Measurements from ENCODE around the gene POLR2F. TPM values are rescaled to one million over a fixed set of nuclear protein-coding genes. Genes with fewer than 3 reads are reported as not detected.

Gene POLR2F
- total and polyA plus RNA-seq, 9 of the 15 experiments (the other 6 are each of a cell fraction or from before 2014, with no cell fraction given), result 98.9 to 410 (median 168) TPM

DNA sequence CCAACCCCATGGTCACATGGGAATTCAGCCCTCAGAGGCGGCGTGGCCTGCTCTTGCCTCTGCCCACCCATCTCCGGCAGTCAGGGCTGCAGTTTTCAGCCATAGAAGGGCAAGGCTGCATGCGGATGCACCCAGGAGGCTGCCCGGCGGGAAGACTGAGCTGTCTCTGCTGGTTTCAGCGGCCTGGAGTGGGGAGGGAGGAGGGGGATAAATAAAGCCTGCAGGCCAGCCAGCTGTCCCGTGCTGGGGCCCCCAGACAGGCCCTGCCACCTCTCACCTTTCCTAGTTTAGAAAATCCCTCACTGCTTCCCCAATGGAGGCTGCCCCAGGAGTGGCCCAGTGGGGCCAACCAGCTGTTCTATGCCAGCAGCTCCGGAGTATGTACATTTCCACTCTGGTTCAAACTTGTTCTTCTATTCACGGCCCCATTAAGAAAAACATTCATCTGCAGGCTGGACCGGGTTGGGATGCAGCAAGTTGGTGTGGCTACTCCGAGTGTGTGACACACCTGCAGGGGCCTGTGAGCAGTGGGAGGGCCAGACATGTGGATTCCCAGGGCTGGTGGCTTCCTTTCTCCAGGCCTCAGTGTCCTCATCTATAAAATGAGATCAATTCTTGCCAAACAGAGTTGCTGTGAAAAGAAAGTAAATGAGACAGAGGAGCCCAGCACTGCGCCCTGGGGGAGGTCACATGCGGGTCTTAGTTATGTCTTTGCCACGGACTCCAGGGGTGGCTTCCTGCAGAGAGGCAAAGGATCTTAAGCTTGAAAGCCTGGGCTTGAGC lies 42.4 kb upstream of the POLR2F start (continued):
- TF ChIP-seq ZNF778 (CRISPR knock-in tag; IDR thresholded peaks at IDR 0.05) (no peak), MTA3 (IDR thresholded peaks at IDR 0.05; ENCODE audit: borderline replicate concordance) (no peak), SREBF2 (CRISPR knock-in tag; IDR thresholded peaks at IDR 0.05) (no peak), ZNF140 (CRISPR knock-in tag; IDR thresholded peaks at IDR 0.05) (no peak), MYC (IDR thresholded peaks at IDR 0.05; ENCODE audit: low read depth, low read length) (no peak), MYC (CRISPR knock-in tag; IDR thresholded peaks at IDR 0.05; ENCODE audit: borderline replicate concordance, low read depth) (no peak)
- TF ChIP-seq, protein P1, sequence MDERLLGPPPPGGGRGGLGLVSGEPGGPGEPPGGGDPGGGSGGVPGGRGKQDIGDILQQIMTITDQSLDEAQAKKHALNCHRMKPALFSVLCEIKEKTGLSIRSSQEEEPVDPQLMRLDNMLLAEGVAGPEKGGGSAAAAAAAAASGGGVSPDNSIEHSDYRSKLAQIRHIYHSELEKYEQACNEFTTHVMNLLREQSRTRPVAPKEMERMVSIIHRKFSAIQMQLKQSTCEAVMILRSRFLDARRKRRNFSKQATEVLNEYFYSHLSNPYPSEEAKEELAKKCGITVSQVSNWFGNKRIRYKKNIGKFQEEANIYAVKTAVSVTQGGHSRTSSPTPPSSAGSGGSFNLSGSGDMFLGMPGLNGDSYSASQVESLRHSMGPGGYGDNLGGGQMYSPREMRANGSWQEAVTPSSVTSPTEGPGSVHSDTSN (CRISPR knock-in tag; IDR thresholded peaks at IDR 0.05; ENCODE audit: low read depth), result no peak
- TF ChIP-seq, protein P1 (tag; conservative IDR thresholded peaks at IDR 0.05; ENCODE audit: low read depth), result no peak
